Measurements from ENCODE around the gene CYP26C1.

DNA sequence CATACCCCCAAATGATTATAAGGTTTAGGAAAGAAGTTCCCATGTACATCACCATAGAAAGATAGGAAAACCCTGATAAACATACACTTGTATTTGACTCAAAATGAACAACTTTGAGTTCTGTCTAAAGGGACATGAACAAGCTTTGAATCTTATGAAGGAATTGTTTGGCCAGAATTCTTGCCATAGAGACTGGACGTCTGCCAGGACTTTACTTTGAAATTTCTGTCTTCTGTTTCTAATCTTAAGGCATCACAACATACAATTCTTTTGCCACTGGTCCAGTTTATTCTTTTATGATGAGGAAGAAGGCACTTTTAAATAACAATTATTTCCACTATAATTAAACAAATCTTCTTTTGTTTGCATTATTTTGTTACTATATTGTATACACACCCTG, 26.2 kb upstream of the CYP26C1 start:
- TF ChIP-seq, protein P1, sequence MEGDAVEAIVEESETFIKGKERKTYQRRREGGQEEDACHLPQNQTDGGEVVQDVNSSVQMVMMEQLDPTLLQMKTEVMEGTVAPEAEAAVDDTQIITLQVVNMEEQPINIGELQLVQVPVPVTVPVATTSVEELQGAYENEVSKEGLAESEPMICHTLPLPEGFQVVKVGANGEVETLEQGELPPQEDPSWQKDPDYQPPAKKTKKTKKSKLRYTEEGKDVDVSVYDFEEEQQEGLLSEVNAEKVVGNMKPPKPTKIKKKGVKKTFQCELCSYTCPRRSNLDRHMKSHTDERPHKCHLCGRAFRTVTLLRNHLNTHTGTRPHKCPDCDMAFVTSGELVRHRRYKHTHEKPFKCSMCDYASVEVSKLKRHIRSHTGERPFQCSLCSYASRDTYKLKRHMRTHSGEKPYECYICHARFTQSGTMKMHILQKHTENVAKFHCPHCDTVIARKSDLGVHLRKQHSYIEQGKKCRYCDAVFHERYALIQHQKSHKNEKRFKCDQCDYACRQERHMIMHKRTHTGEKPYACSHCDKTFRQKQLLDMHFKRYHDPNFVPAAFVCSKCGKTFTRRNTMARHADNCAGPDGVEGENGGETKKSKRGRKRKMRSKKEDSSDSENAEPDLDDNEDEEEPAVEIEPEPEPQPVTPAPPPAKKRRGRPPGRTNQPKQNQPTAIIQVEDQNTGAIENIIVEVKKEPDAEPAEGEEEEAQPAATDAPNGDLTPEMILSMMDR (IDR thresholded peaks at IDR 0.05; ENCODE audit: poor library complexity) = no peak
- no peak for TF ChIP-seq EZH2 (IDR thresholded peaks at IDR 0.05; ENCODE audit: borderline replicate concordance)
